Omental fat pad (tissue), 4 donors: Measurements from ENCODE around the gene PRKCE. TPM values are rescaled to one million over a fixed set of nuclear protein-coding genes. Genes with fewer than 3 reads are reported as not detected.

Experiments
- ATAC-seq: fragments of 150-250 bp; one replicate; pipeline ENCODE4 v1.9.1; 2016; ENCODE audit warnings: mild to moderate bottlenecking, moderate library complexity; ENCODE audit not compliant: low FRiP score
- DNase-seq: peaks from one replicate; pipeline ENCODE4 v3.0.0-alpha.2; 2019; ENCODE audit warnings: low spot score
- total RNA-seq, 4 donors: library from RNA; depleted of rRNA; stranded (reverse); fragments of >200 nt; gene quantifications; one replicate each; pipeline ENCODE4 v1.1.0, GENCODE V29; 2016
- TF ChIP-seq, protein P1 (sequence below), 3 donors: fragments of 450-650 bp; IDR thresholded peaks; one replicate each; pipeline ENCODE4 v1.5.1; 2016 to 2017; ENCODE audit warnings: antibody characterized with exemption in 3 of 3, mild to moderate bottlenecking in 3 of 3, moderate library complexity in 2 of 3

Gene PRKCE
- total RNA-seq, 4 donors from 2014 or later: 8.8 to 24.3 (median 14.0) TPM

DNA sequence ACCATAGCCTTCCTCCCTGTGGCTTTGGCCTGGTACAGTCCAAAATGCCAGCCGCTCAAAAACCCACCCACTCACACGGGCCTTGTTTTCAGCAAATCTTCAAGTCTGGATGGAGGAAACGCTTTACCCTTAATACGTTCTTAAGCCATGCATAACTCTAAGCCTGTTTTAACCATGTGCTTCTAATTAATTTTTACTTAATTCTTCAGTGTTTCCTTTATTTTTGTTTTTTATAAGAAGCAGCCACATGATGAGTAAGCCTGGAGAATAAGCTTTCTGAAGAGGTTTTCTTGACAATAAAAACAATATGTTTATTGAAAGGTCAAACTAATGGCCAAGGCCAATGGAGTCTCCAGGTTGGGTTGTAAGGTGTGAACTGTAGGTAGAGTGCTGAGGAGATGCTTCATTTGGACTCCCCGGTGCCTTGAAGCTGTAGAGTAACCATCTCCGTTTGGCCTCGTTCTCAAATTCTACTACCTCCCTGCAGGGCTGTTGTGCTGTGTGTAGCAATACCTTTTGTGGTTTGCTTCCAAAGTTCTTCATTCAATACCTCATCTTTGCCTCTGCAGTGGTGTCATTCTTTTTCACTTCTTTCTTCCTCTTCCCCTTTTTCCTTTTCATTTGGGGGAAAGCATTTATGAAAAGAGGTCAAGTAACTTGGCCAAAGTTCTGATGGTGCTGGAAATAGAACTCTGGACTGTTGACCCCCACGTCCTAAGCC, 113.7 kb downstream of the PRKCE start:
- DNase-seq: no peak
- ATAC-seq: no peak
- TF ChIP-seq, protein P1, sequence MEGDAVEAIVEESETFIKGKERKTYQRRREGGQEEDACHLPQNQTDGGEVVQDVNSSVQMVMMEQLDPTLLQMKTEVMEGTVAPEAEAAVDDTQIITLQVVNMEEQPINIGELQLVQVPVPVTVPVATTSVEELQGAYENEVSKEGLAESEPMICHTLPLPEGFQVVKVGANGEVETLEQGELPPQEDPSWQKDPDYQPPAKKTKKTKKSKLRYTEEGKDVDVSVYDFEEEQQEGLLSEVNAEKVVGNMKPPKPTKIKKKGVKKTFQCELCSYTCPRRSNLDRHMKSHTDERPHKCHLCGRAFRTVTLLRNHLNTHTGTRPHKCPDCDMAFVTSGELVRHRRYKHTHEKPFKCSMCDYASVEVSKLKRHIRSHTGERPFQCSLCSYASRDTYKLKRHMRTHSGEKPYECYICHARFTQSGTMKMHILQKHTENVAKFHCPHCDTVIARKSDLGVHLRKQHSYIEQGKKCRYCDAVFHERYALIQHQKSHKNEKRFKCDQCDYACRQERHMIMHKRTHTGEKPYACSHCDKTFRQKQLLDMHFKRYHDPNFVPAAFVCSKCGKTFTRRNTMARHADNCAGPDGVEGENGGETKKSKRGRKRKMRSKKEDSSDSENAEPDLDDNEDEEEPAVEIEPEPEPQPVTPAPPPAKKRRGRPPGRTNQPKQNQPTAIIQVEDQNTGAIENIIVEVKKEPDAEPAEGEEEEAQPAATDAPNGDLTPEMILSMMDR (IDR thresholded peaks at IDR 0.05): no peak

DNA sequence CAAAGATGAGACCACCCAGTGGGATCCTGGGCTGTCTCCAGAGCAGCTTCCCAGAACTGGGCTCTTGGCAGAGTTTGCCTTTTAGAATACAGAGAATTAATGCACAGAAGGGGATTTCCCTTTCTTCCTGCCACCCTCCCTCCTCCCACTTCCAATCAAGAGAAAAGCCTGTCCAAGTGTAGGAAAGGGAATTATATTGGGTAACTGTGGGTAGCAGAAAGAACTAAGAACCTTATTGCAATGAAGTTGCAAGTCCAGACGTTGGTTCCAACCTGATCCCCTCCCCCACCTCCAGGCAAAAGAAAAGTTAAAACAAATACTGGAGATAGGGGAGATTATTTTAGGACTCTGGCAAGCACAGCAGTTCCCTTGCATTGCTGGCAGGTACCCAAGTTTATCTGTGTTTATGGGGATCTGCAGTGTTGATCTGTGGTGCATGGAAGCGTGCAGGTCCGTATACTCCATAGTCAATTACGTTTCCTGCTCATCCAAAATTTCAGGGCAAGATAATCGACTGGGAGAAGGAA, 114.3 kb downstream of the PRKCE start:
- no peak for DNase-seq
- ATAC-seq: no peak
- TF ChIP-seq, protein P1 (IDR thresholded peaks at IDR 0.05): no peak

DNA sequence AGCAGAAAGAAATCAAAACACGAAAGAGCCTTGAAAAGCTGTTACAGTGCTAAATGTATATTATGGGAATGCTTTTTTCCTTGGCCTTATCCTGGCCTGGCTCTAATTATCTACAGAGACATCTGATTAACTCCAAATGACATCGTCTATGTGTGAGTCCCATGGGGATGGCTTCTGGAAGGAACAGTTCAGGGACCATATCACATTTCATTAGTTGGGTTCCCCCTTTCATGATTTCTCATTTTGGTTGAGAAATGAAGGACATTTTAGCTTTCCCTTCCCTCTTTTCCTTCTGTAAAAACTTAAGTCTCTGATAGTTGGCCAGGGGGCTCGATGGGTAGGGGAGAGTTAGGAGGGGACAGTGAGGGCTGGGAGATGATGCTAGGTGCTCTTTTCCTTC, 116.7 kb downstream of the PRKCE start:
- DNase-seq (no peak), ATAC-seq (no peak)
- TF ChIP-seq, protein P1 (IDR thresholded peaks at IDR 0.05): no peak

DNA sequence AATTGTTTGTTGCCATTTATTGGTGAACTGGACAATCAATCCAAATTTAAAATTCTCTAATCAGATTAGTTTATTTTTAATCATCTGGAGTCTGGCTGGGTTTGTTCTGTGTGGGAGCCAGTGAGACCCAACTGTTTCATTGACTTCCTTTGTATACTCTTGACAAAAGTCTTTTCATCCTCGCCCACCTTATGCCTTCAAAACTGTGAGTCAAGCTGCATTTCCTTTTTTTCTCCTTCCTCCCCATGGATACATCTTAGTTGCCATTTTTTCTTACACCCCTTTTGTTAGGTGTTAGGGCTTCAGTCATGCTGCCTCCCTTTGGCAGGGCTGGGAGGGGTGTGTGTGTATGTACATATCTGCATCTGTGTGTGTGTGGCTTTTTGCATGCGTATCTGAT, 117.6 kb downstream of the PRKCE start:
- DNase-seq: no peak
- ATAC-seq: no peak
- TF ChIP-seq, protein P1 (IDR thresholded peaks at IDR 0.05): no peak

DNA sequence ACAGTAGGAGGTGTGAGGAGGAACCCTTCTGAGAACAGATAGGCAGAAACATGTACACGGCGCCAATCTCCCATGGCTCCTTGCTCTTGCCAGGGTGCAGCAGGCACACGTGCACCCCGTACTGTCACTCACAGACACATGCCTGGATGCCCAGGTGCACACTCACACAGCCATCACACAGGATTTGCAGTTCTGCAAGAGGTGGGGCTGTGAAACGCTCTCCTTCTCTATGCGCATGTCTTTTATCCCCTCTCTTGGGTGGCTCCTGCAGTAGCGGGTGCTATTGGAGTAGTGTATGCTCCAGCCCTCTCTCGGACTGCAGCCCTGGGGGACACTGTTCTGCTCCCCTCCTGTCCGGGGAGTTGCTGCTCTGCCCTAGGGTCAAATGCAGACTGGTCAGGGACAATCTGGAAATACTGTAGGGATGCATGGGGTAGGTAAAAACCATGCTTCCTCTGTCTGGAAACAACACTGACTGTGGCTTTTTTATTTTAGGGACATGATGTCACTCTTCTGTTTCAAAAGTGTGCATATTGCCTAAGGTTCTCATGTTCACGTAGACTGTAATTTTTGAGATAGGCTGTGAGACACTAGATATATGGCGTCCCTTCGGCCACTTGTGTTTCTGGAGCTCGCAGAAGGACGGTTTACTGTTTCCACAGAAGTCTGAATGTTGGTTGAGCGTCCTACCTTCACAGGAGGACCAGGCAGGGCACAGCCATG, 118.5 kb downstream of the PRKCE start:
- DNase-seq: no peak
- TF ChIP-seq, protein P1 (IDR thresholded peaks at IDR 0.05): no peak
- no peak for ATAC-seq

DNA sequence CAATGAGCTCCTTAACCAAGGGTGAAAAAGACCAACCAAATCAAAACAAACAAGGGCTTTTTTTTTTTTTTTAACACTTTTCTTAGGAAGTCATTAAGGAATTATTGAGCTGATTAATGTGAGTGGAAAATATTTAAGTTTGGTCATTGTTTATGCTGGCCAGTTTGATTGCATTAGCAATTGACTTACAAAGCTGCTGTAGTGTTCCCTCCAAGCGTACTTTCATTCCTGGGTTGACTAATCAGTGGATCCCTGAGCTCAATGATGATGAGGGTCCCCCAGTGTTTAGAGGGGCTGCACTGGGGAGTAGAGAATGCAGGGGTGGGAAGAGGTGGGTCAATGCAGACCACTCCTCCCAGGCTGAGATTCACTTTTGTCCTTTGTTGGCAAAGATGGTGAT, 119.3 kb downstream of the PRKCE start:
- TF ChIP-seq, protein P1 (IDR thresholded peaks at IDR 0.05): no peak
- DNase-seq (no peak), ATAC-seq (no peak)
